ENCODE results near the gene PXDN. TPM values are rescaled to one million over a fixed set of nuclear protein-coding genes. Genes with fewer than 3 reads are reported as not detected.

The PXDN gene
- total and polyA plus RNA-seq, 2 of the 13 experiments (the other 11 are each of a cell fraction or from before 2014, with no cell fraction given), result not detected

DNA sequence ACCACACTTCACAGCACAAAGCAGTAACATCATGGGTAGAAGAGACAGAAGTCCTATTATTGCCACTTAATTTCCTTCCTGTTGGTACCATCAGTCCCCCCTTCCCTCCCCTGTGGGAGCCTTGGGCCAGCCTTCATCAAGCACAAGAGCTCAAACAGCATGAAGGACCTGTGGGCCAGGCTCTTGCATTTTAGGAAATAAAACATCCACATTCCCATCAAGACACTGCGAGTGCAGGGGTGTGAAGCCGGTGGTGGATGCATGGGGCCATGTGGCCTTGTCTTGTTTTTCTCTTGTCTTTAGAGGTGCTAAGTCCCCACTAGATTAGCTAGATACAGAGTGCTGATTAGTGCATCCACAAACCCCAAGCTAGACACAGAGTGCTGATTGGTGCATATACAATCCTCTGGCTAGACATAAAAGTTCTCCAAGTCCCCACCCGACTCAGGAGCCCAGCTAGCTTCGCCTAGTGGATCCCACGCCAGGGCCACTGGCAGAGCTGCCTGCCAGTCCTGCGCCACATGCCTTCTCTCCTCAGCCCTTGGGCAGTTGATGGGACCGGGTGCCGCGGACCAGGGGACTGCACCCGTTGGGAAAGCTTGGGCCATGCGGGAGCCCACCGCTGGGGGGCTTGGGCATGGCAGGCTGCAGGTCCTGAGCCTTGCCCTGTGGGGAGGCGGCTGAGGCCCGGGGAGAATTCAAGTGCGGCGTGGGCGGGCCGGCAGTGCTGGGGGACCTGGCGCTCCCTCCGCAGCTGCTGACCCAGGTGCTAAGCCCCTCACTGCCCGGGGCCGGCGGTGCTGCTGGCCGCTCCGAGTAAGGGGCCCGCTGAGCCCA lies 14.7 kb upstream of the PXDN start:
- ATAC-seq, result no peak
- POLR2A ChIA-PET, result no interaction called here
- in situ Hi-C loops (cut with HindIII; ENCODE audit: extremely low pct_ligation_motif_present, low pct_unique_long_range_greater_than_20kb), result no loop called here
- TF ChIP-seq, protein P1, sequence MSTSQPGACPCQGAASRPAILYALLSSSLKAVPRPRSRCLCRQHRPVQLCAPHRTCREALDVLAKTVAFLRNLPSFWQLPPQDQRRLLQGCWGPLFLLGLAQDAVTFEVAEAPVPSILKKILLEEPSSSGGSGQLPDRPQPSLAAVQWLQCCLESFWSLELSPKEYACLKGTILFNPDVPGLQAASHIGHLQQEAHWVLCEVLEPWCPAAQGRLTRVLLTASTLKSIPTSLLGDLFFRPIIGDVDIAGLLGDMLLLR (CRISPR knock-in tag; IDR thresholded peaks at IDR 0.05), result no peak
- TF ChIP-seq, protein P2, sequence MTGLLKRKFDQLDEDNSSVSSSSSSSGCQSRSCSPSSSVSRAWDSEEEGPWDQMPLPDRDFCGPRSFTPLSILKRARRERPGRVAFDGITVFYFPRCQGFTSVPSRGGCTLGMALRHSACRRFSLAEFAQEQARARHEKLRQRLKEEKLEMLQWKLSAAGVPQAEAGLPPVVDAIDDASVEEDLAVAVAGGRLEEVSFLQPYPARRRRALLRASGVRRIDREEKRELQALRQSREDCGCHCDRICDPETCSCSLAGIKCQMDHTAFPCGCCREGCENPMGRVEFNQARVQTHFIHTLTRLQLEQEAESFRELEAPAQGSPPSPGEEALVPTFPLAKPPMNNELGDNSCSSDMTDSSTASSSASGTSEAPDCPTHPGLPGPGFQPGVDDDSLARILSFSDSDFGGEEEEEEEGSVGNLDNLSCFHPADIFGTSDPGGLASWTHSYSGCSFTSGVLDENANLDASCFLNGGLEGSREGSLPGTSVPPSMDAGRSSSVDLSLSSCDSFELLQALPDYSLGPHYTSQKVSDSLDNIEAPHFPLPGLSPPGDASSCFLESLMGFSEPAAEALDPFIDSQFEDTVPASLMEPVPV (CRISPR knock-in tag; IDR thresholded peaks at IDR 0.05), result no peak
- TF ChIP-seq EP300 (IDR thresholded peaks at IDR 0.05; ENCODE audit: low read depth in 2 of 2, low read length in 2 of 2) (no peak), EP300 (CRISPR knock-in tag; IDR thresholded peaks at IDR 0.05; ENCODE audit: borderline replicate concordance) (no peak), PTBP1 (IDR thresholded peaks at IDR 0.05; ENCODE audit: low read depth, low read length, poor library complexity, severe bottlenecking) (no peak), GFI1 (CRISPR knock-in tag; IDR thresholded peaks at IDR 0.05; ENCODE audit: borderline replicate concordance) (no peak), NFRKB (IDR thresholded peaks at IDR 0.05) (no peak), RARA (CRISPR knock-in tag; IDR thresholded peaks at IDR 0.05) (no peak), RXRB (CRISPR knock-in tag; IDR thresholded peaks at IDR 0.05; ENCODE audit: borderline replicate concordance) (no peak), KDM3A (CRISPR knock-in tag; IDR thresholded peaks at IDR 0.05; ENCODE audit: low read depth) (no peak), KMT2A (CRISPR knock-in tag; IDR thresholded peaks at IDR 0.05) (no peak), ELF3 (CRISPR knock-in tag; IDR thresholded peaks at IDR 0.05) (no peak), MEIS2 (CRISPR knock-in tag; IDR thresholded peaks at IDR 0.05) (no peak), CENPT (CRISPR knock-in tag; IDR thresholded peaks at IDR 0.05; ENCODE audit: low read depth) (no peak)
- TF ChIP-seq, protein P3, sequence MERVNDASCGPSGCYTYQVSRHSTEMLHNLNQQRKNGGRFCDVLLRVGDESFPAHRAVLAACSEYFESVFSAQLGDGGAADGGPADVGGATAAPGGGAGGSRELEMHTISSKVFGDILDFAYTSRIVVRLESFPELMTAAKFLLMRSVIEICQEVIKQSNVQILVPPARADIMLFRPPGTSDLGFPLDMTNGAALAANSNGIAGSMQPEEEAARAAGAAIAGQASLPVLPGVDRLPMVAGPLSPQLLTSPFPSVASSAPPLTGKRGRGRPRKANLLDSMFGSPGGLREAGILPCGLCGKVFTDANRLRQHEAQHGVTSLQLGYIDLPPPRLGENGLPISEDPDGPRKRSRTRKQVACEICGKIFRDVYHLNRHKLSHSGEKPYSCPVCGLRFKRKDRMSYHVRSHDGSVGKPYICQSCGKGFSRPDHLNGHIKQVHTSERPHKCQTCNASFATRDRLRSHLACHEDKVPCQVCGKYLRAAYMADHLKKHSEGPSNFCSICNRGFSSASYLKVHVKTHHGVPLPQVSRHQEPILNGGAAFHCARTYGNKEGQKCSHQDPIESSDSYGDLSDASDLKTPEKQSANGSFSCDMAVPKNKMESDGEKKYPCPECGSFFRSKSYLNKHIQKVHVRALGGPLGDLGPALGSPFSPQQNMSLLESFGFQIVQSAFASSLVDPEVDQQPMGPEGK (CRISPR knock-in tag; IDR thresholded peaks at IDR 0.05), result no peak
- TF ChIP-seq, protein P4, sequence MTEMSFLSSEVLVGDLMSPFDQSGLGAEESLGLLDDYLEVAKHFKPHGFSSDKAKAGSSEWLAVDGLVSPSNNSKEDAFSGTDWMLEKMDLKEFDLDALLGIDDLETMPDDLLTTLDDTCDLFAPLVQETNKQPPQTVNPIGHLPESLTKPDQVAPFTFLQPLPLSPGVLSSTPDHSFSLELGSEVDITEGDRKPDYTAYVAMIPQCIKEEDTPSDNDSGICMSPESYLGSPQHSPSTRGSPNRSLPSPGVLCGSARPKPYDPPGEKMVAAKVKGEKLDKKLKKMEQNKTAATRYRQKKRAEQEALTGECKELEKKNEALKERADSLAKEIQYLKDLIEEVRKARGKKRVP (CRISPR knock-in tag; IDR thresholded peaks at IDR 0.05), result no peak

More for the DNA sequence above, 14.7 kb upstream of the PXDN start:
- intact Hi-C loops (cut with micrococcal nuclease; ENCODE audit: unreplicated experiment), result loop anchor here (5.0 kb wide), 1 partner anchor 1162 kb away; no protein-coding TSS in a partner anchor
- Histone ChIP-seq H3K27ac (ENCODE audit: extremely low read length, insufficient read depth, low read length) (no peak overlapping the region), H3K9ac (ENCODE audit: insufficient read depth, low read depth, low read length) (no peak overlapping the region), H3K4me1 (ENCODE audit: insufficient read depth, low read length) (no peaks in the 10 kb centered on the region), H3K36me3 (replicated peaks in 1 of 2; ENCODE audit: control insufficient read depth in 1 of 2, insufficient read depth in 2 of 2, low read length in 2 of 2) (no peaks in the 10 kb centered on the region), H4K20me1 (ENCODE audit: insufficient read depth, low read length) (no peaks in the 10 kb centered on the region), H2AFZ (ENCODE audit: low read length) (no peak overlapping the region), H3K27me3 (ENCODE audit: control insufficient read depth in 1 of 2, insufficient read depth in 2 of 2, low read length in 2 of 2) (peaks cover 2 to 35% of the 10 kb centered on the region in 2 experiments; a peak in 4 of 5 replicates), H3K9me3 (ENCODE audit: low read length) (no peaks in the 10 kb centered on the region), H3K79me2 (ENCODE audit: insufficient read depth, low read length) (no peaks in the 10 kb centered on the region), H3K4me2 (ENCODE audit: low read depth, low read length) (no peak overlapping the region), H3K4me3 (replicated peaks in 1 of 3; ENCODE audit: insufficient read depth in 1 of 3, low read depth in 2 of 3, low read length in 3 of 3) (no peak overlapping the region)
- CTCF ChIA-PET (ENCODE audit: low intra/inter-chr PET ratio, low total read pairs), result no interaction called here
- WGBS (ENCODE audit: low lambda C conversion rate), result 29% methylated on average over 12 of the region's 26 CpGs
- DNase-seq (ENCODE audit: low spot score) (no peak), FAIRE-seq (no peak)
- no TSS peak for BruUV-seq (replicated peaks)
